Sigmoid colon (tissue), 7 donors: ENCODE data around the gene ABHD14A. TPM values are rescaled to one million over a fixed set of nuclear protein-coding genes. Genes with fewer than 3 reads are reported as not detected.

Experiments
- DNase-seq: peaks from one replicate; pipeline ENCODE4 v3.0.0-alpha.2; 2019
- H3K27ac ChIP-seq, 4 donors: fragments of 200-600 bp; sonication (generic); one replicate each; pipeline ENCODE4 v1.5.1; 2016 to 2019; ENCODE audit warnings: mild to moderate bottlenecking in 1 of 4
- H3K27me3 ChIP-seq, 3 donors: fragments of 200-600 bp; sonication (generic); one replicate each; pipeline ENCODE4 v1.5.1; 2019; ENCODE audit warnings: mild to moderate bottlenecking in 1 of 3
- H3K36me3 ChIP-seq, 4 donors: fragments of 200-600 bp; sonication (generic); one replicate each; pipeline ENCODE4 v1.5.1; 2016 to 2019
- H3K4me1 ChIP-seq, 4 donors: fragments of 200-600 bp; sonication (generic); one replicate each; pipeline ENCODE4 v1.5.1; 2017 to 2019
- H3K4me3 ChIP-seq, 4 donors: fragments of 200-600 bp; sonication (generic); one replicate each; pipeline ENCODE4 v1.5.1; 2017 to 2019; ENCODE audit warnings: mild to moderate bottlenecking in 2 of 4, moderate library complexity in 1 of 4
- H3K9me3 ChIP-seq, 4 donors: fragments of 200-600 bp in 3 of 4; sonication (generic) in 3 of 4; one replicate each; pipeline versions ENCODE4 v1.5.1 to v1.6.1; 2013 to 2019
- EP300 ChIP-seq, 4 donors: sonication (generic); formaldehyde crosslinking; IDR thresholded peaks; one replicate each; pipeline ENCODE4 v1.6.1; 2017; ENCODE audit warnings: antibody characterized with exemption in 4 of 4
- POLR2A ChIP-seq, 2 donors: fragments of 450-650 bp; IDR thresholded peaks; one replicate each; pipeline ENCODE4 v1.6.1; 2016; ENCODE audit warnings: antibody characterized with exemption in 2 of 2, mild to moderate bottlenecking in 2 of 2, moderate library complexity in 2 of 2
- POLR2AphosphoS5 ChIP-seq, 4 donors: sonication (generic); formaldehyde crosslinking; IDR thresholded peaks; one replicate each; pipeline ENCODE4 v1.6.1; 2017; ENCODE audit warnings: antibody characterized with exemption in 4 of 4
- WGBS, 2 donors: extraction: QIAGEN DNeasy Blood & Tissue Kit; methylation state at CpG; one replicate each; pipeline ENCODE4 v1.1.7; 2013; 5-methylcytosine and 5-hydroxymethylcytosine counted together
- intact Hi-C: fragments of 100-400 bp; cut with DNase I; formaldehyde crosslinking; loops from one replicate; pipeline ENCODE4 v1.15.1; 2023
- polyA plus RNA-seq, 3 donors: library from polyadenylated mRNA; stranded (reverse); fragments of 200-250 nt; gene quantifications; one replicate each; pipeline ENCODE4 v1.2.3, GENCODE V29; 2013
- small RNA-seq, 3 donors: library from RNA; depleted of rRNA; stranded (forward); fragments of <200 nt; gene quantifications; one replicate each; pipeline ENCODE3, GENCODE V24; 2016
- total RNA-seq, 4 donors: library from RNA; depleted of rRNA; stranded (reverse); fragments of >200 nt; gene quantifications; one replicate each; pipeline ENCODE4 v1.1.0, GENCODE V29; 2016
- TF ChIP-seq, protein P1 (sequence below), 4 experiments: fragments of 450-650 bp in 3 of 4; fragments of 200-600 bp in 1 of 4; IDR thresholded peaks; one replicate each; pipeline ENCODE4 v1.5.1; 2016 to 2019; ENCODE audit warnings: antibody characterized with exemption in 4 of 4, mild to moderate bottlenecking in 3 of 4, moderate library complexity in 2 of 4
- donor health status: healthy with polysubstance abuse.
- donor health status: Bipolar disorder and iron deficiency.
- donor health status: healthy.

The ABHD14A gene
- total and polyA plus RNA-seq, 7 donors, result 3.2 to 35.3 (median 16.3) TPM

DNA sequence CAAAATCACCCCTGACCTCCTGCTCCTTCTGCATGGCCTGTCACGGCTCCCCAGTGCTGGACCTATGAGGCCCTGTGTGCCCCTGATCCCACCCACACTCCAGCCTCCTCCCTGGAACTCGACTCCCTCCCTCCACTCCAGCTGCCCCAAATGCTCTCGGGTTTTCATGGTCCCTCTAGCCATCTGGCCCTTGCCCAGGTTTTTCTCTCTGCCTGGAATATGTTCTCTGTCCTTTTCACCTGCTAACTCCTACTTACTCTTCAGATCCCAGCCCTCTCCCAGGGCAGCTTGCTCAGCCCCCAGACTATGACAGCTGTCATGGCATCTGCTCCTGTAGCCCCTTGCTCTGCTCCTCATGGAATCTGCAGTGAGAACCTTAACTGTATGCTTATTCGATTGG, 51.2 kb downstream of the ABHD14A start:
- H3K4me3 ChIP-seq, result no peak overlapping the region
- 75 to 76% methylated on average over 4 of the region's 4 CpGs for WGBS, 2 donors
- no peaks in the 10 kb centered on the region for H3K36me3 ChIP-seq
- TF ChIP-seq POLR2AphosphoS5 (IDR thresholded peaks at IDR 0.05), result no peak
- TF ChIP-seq POLR2A (IDR thresholded peaks at IDR 0.05), result no peak
- no peak for TF ChIP-seq EP300 (IDR thresholded peaks at IDR 0.05)
- TF ChIP-seq, protein P1, sequence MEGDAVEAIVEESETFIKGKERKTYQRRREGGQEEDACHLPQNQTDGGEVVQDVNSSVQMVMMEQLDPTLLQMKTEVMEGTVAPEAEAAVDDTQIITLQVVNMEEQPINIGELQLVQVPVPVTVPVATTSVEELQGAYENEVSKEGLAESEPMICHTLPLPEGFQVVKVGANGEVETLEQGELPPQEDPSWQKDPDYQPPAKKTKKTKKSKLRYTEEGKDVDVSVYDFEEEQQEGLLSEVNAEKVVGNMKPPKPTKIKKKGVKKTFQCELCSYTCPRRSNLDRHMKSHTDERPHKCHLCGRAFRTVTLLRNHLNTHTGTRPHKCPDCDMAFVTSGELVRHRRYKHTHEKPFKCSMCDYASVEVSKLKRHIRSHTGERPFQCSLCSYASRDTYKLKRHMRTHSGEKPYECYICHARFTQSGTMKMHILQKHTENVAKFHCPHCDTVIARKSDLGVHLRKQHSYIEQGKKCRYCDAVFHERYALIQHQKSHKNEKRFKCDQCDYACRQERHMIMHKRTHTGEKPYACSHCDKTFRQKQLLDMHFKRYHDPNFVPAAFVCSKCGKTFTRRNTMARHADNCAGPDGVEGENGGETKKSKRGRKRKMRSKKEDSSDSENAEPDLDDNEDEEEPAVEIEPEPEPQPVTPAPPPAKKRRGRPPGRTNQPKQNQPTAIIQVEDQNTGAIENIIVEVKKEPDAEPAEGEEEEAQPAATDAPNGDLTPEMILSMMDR (IDR thresholded peaks at IDR 0.05), result no peak
- no peaks in the 10 kb centered on the region for H3K27me3 ChIP-seq
- no peak for DNase-seq
- H3K27ac ChIP-seq, result no peak overlapping the region
- no peaks in the 10 kb centered on the region for H3K9me3 ChIP-seq
- H3K4me1 ChIP-seq, result peaks cover 0 to 19% (median 18%) of the 10 kb centered on the region in 4 donors
- intact Hi-C loops, result no loop called here

DNA sequence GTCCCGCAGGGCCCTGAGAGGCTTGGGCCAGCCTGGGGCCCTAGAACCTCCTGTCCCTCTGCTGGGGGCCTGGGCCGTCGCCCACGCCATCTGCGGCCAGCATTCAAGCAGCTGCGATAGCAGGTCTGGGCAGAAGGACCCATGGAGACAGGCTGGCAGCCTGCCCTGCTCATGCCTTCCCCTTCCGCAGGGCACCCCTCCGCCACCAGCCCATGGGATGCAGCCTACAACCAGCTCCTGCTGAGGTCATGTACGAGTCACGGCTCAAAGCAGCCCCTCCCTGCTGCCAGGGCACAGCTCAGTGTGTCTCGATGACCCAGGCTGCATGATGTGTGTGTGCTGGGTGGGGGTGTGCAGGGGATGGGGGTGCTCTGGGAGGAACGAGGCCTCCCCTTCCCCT, 53.7 kb downstream of the ABHD14A start:
- H3K27me3 ChIP-seq, result no peaks in the 10 kb centered on the region
- TF ChIP-seq POLR2AphosphoS5 (IDR thresholded peaks at IDR 0.05) (no peak), POLR2A (IDR thresholded peaks at IDR 0.05) (no peak), EP300 (IDR thresholded peaks at IDR 0.05) (no peak)
- TF ChIP-seq, protein P1 (IDR thresholded peaks at IDR 0.05), result no peak
- H3K9me3 ChIP-seq, result no peaks in the 10 kb centered on the region
- intact Hi-C loops, result no loop called here
- no peaks in the 10 kb centered on the region for H3K36me3 ChIP-seq
- no peak for DNase-seq
- no peak overlapping the region for H3K4me3 ChIP-seq
- WGBS, 2 donors, result 86 to 87% methylated on average over 12 of the region's 12 CpGs
- H3K27ac ChIP-seq, result no peak overlapping the region
- peaks cover 0 to 3% (median under 1%) of the 10 kb centered on the region in 4 donors for H3K4me1 ChIP-seq

DNA sequence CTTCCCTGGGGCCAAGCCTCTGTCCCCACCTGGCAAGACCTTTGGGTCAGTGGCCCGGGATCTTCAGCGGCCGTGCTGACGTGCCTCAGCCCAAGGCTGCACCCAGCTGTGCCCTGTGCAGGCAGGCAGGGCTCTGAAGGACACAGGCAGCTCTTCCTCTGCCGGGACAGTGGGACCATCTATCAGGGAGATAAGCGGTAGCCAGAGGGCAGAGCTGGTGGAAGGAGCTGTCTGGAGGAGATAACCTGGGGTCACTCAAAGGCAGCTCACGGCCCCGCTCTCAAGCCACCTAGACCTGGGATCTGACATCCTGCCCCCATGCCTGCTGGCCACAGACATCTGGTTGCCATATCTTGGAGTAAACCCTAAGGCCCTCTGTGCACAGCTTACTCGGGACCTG, 54.2 kb downstream of the ABHD14A start:
- 86 to 89% methylated on average over 9 of the region's 9 CpGs for WGBS, 2 donors
- TF ChIP-seq EP300 (IDR thresholded peaks at IDR 0.05) (no peak), POLR2A (IDR thresholded peaks at IDR 0.05) (no peak), POLR2AphosphoS5 (IDR thresholded peaks at IDR 0.05) (no peak)
- TF ChIP-seq, protein P1 (IDR thresholded peaks at IDR 0.05), result no peak
- no peaks in the 10 kb centered on the region for H3K36me3 ChIP-seq
- no peak overlapping the region for H3K4me3 ChIP-seq
- intact Hi-C loops, result no loop called here
- DNase-seq, result no peak
- no peak overlapping the region for H3K27ac ChIP-seq
- H3K4me1 ChIP-seq, result no peaks in the 10 kb centered on the region
- H3K9me3 ChIP-seq, result no peaks in the 10 kb centered on the region
- no peaks in the 10 kb centered on the region for H3K27me3 ChIP-seq

DNA sequence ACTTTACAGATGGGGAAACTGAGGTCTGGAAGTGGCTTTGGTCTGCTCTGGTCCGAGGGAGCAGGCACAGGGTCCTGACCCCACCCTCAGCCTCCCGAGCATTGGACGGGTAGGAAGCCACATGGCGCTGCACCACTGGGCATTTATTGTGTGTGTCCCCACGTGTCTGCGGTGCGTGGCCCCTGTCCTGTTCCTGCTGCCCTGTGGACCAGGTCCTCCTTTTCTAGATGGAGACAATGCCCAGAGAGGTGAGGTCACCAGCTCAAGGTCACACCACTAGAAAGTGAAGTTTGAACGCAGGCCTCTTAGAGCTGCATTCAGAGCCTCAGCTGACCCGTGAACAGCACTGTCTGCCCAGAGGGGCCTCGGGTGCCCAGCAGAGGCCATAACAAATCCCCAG, 54.7 kb downstream of the ABHD14A start:
- Histone ChIP-seq H3K36me3 (no peaks in the 10 kb centered on the region), H3K4me3 (no peak overlapping the region)

More for the DNA sequence above, 54.7 kb downstream of the ABHD14A start:
- H3K4me1 ChIP-seq, result no peaks in the 10 kb centered on the region
- DNase-seq, result no peak
- H3K27ac ChIP-seq, result no peak overlapping the region
- intact Hi-C loops, result no loop called here
- 91 to 92% methylated on average over 10 of the region's 10 CpGs for WGBS, 2 donors
- TF ChIP-seq, protein P1 (IDR thresholded peaks at IDR 0.05), result no peak
- TF ChIP-seq POLR2A (IDR thresholded peaks at IDR 0.05), result no peak
- no peak for TF ChIP-seq POLR2AphosphoS5 (IDR thresholded peaks at IDR 0.05)
- no peak for TF ChIP-seq EP300 (IDR thresholded peaks at IDR 0.05)
- no peaks in the 10 kb centered on the region for H3K9me3 ChIP-seq
- no peaks in the 10 kb centered on the region for H3K27me3 ChIP-seq

Small RNA genes lying within 50 kb of the gene (small RNA-seq; reads per million reads assigned to genes)
- 0 reads per million in 3 donors for gene AC115284.1

Other genes starting within 250 kb of the ABHD14A start
- gene IQCF6, start 195.8 kb upstream of the ABHD14A start, total RNA-seq, result not detected
- gene IQCF6, start 195.8 kb upstream of the ABHD14A start, polyA plus RNA-seq, result not detected
- not detected for gene IQCF2, start 113.4 kb upstream of the ABHD14A start, total RNA-seq
- not detected for gene IQCF2, start 113.4 kb upstream of the ABHD14A start, polyA plus RNA-seq
- gene IQCF5, start 99.5 kb upstream of the ABHD14A start, total RNA-seq, result not detected
- gene IQCF5, start 99.5 kb upstream of the ABHD14A start, polyA plus RNA-seq, result not detected
- gene IQCF1, start 71.7 kb upstream of the ABHD14A start, total RNA-seq, result not detected
- gene IQCF1, start 71.7 kb upstream of the ABHD14A start, polyA plus RNA-seq, result not detected
- 10 to 100 TPM in 3 of 4 donors, 1 to 10 TPM in 1; 6.4 to 13.3 (median 12.4) TPM for gene RRP9, start 33.2 kb upstream of the ABHD14A start, total RNA-seq
- gene RRP9, start 33.2 kb upstream of the ABHD14A start, polyA plus RNA-seq, result 10 to 100 TPM; 10.2 to 29.0 (median 13.8) TPM
- 10 to 100 TPM; 22.4 to 35.8 (median 26.7) TPM for gene PARP3, start 32.7 kb upstream of the ABHD14A start, total RNA-seq
- gene PARP3, start 32.7 kb upstream of the ABHD14A start, polyA plus RNA-seq, result 10 to 100 TPM in 2 of 3 donors, 1 to 10 TPM in 1; 9.0 to 26.3 (median 12.3) TPM
- 1 to 10 TPM in 1 of 4 donors, under 1 TPM in 1, not detected in 2; 0.71 to 1.1 TPM for gene GPR62, start 19.7 kb upstream of the ABHD14A start, total RNA-seq
- gene GPR62, start 19.7 kb upstream of the ABHD14A start, polyA plus RNA-seq, result under 1 TPM in 1 of 3 donors, not detected in 2; 0.03 TPM
- 100 to 1,000 TPM; 256 to 292 (median 268) TPM for gene PCBP4, start 7.6 kb upstream of the ABHD14A start, total RNA-seq
- 10 to 100 TPM; 15.6 to 19.8 (median 17.3) TPM for gene PCBP4, start 7.6 kb upstream of the ABHD14A start, polyA plus RNA-seq
- gene ABHD14B, start 1.0 kb upstream of the ABHD14A start, total RNA-seq, result 10 to 100 TPM; 48.5 to 72.4 (median 51.7) TPM
- 100 to 1,000 TPM in 2 of 3 donors, 10 to 100 TPM in 1; 62.4 to 117 (median 105) TPM for gene ABHD14B, start 1.0 kb upstream of the ABHD14A start, polyA plus RNA-seq
- 10 to 100 TPM in 3 of 4 donors, 1 to 10 TPM in 1; 1.4 to 25.3 (median 16.6) TPM for gene ACY1, start 8.5 kb downstream of the ABHD14A start, total RNA-seq
- gene ACY1, start 8.5 kb downstream of the ABHD14A start, polyA plus RNA-seq, result 100 to 1,000 TPM; 122 to 279 (median 146) TPM
- 1,000 to 10,000 TPM; 1,247 to 2,632 (median 2,024) TPM for gene RPL29, start 20.8 kb downstream of the ABHD14A start, total RNA-seq
- gene RPL29, start 20.8 kb downstream of the ABHD14A start, polyA plus RNA-seq, result 1,000 to 10,000 TPM; 1,880 to 2,993 (median 2,094) TPM
- 1 to 10 TPM; 6.3 to 7.5 (median 7.0) TPM for gene DUSP7, start 81.5 kb downstream of the ABHD14A start, total RNA-seq
- 1 to 10 TPM; 3.0 to 7.6 (median 4.2) TPM for gene DUSP7, start 81.5 kb downstream of the ABHD14A start, polyA plus RNA-seq
- 1 to 10 TPM in 3 of 4 donors, under 1 TPM in 1; 0.66 to 1.7 (median 1.2) TPM for gene POC1A, start 179.4 kb downstream of the ABHD14A start, total RNA-seq
- gene POC1A, start 179.4 kb downstream of the ABHD14A start, polyA plus RNA-seq, result 10 to 100 TPM in 1 of 3 donors, 1 to 10 TPM in 2; 3.6 to 15.8 (median 7.6) TPM
- 10 to 100 TPM; 23.2 to 27.3 (median 25.8) TPM for gene ALAS1, start 223.1 kb downstream of the ABHD14A start, total RNA-seq
- 100 to 1,000 TPM in 1 of 3 donors, 10 to 100 TPM in 2; 70.7 to 121 (median 81.7) TPM for gene ALAS1, start 223.1 kb downstream of the ABHD14A start, polyA plus RNA-seq